Transverse colon (tissue), 4 donors: ENCODE data around the gene ANKRD2. TPM values are rescaled to one million over a fixed set of nuclear protein-coding genes. Genes with fewer than 3 reads are reported as not detected.

Source experiments
- DNase-seq: peaks from one replicate; pipeline ENCODE4 v3.0.0-alpha.2; 2019
- H3K27ac ChIP-seq, 4 donors: fragments of 200-600 bp; sonication (generic); 2 replicates each; pipeline ENCODE4 v1.5.1; 2016 to 2018; ENCODE audit warnings: inconsistent platforms in 4 of 4
- H3K27me3 ChIP-seq: fragments of 200-600 bp; sonication (generic); 2 replicates; pipeline ENCODE4 v1.5.1; 2017; ENCODE audit warnings: inconsistent platforms
- H3K36me3 ChIP-seq, 4 donors: fragments of 200-600 bp; sonication (generic); 2 replicates each; pipeline ENCODE4 v1.5.1; 2017 to 2019; ENCODE audit warnings: inconsistent platforms in 4 of 4
- H3K4me1 ChIP-seq, 4 donors: fragments of 200-600 bp; sonication (generic); 2 replicates each; pipeline ENCODE4 v1.5.1; 2017 to 2020; ENCODE audit warnings: inconsistent platforms in 4 of 4
- H3K4me3 ChIP-seq, 4 donors: fragments of 200-600 bp; sonication (generic); 1 replicate in 1 of 4; 2 replicates in 3 of 4; pipeline versions ENCODE4 v1.5.1 to v1.6.1; 2017 to 2019; ENCODE audit warnings: inconsistent platforms in 4 of 4
- H3K9me3 ChIP-seq, 2 donors: fragments of 200-600 bp; sonication (generic); 2 replicates each; pipeline ENCODE4 v1.5.1; 2017 to 2019; ENCODE audit warnings: inconsistent platforms in 2 of 2
- CTCF ChIP-seq, 5 experiments: fragments of 200-600 bp in 3 of 5; fragments of 450-650 bp in 2 of 5; sonication (generic) in 3 of 5; IDR thresholded peaks; 1 replicate in 2 of 5; 2 replicates in 3 of 5; pipeline ENCODE4 v1.5.1; 2016 to 2017; ENCODE audit warnings: antibody characterized with exemption in 5 of 5, inconsistent platforms in 3 of 5, mild to moderate bottlenecking in 2 of 5, moderate library complexity in 1 of 5
- EP300 ChIP-seq: sonication (generic); formaldehyde crosslinking; IDR thresholded peaks from one replicate; pipeline ENCODE4 v1.6.1; 2017; ENCODE audit warnings: antibody characterized with exemption, low read depth
- POLR2A ChIP-seq: fragments of 450-650 bp; IDR thresholded peaks from one replicate; pipeline ENCODE4 v1.6.1; 2016; ENCODE audit warnings: antibody characterized with exemption, mild to moderate bottlenecking, moderate library complexity
- POLR2AphosphoS5 ChIP-seq, 3 donors: sonication (generic); formaldehyde crosslinking; IDR thresholded peaks; one replicate each; pipeline ENCODE4 v1.6.1; 2016; ENCODE audit warnings: antibody characterized with exemption in 3 of 3
- WGBS, 2 donors: methylation state at CpG; one replicate each; pipeline ENCODE4 v1.1.5; 2018; ENCODE audit warnings: low coverage in 1 of 2; 5-methylcytosine and 5-hydroxymethylcytosine counted together
- in situ Hi-C, 4 donors: fragments of 200-750 bp; cut with MboI; loops; one replicate each; pipeline versions ENCODE4 v1.15.0 to v1.15.1; 2017; ENCODE audit warnings: low sequenced_read_pairs in 3 of 4, low pct_ligation_motif_present in 1 of 4, low pct_unique_long_range_greater_than_20kb in 1 of 4
- intact Hi-C: fragments of 100-400 bp; cut with DNase I; formaldehyde crosslinking; loops from one replicate; pipeline ENCODE4 v1.15.1; 2023; ENCODE audit warnings: low total_unique reads
- total RNA-seq, 4 donors: library from RNA; depleted of rRNA; stranded (reverse); fragments of >200 nt; gene quantifications; one replicate each; pipeline ENCODE4 v1.1.0, GENCODE V29; 2016

Gene ANKRD2
- total RNA-seq, 4 donors from 2014 or later, result not detected

- Histone ChIP-seq H3K27me3 (no peaks in the 10 kb centered on the region), H3K9me3 (no peaks in the 10 kb centered on the region), H3K4me1 (no peaks in the 10 kb centered on the region), H3K27ac (no peak overlapping the region), H3K4me3 (no peak overlapping the region), H3K36me3 (no peaks in the 10 kb centered on the region)
- no peak for DNase-seq
- WGBS, 2 donors, result 20 to 84% methylated on average over 1 to 14 of the region's 14 CpGs
- TF ChIP-seq POLR2A (no peak), POLR2AphosphoS5 (IDR thresholded peaks at IDR 0.05) (no peak), CTCF (IDR thresholded peaks at IDR 0.05) (no peak), EP300 (no peak)
- in situ Hi-C loops, result no loop called here
- intact Hi-C loops, result no loop called here
These were observed 42.7 kb upstream of the ANKRD2 start for GRCh38 chr10:97529685-97530465.

- in situ Hi-C loops (no loop called here), intact Hi-C loops (no loop called here)
- 80 to 88% methylated on average over 1 to 10 of the region's 10 CpGs for WGBS, 2 donors
- no peak overlapping the region for H3K4me3 ChIP-seq
- no peak for DNase-seq
- H3K36me3 ChIP-seq, result no peaks in the 10 kb centered on the region
- H3K27ac ChIP-seq, result no peak overlapping the region
- H3K27me3 ChIP-seq, result no peaks in the 10 kb centered on the region
- H3K4me1 ChIP-seq, result no peaks in the 10 kb centered on the region
- H3K9me3 ChIP-seq, result no peaks in the 10 kb centered on the region
- TF ChIP-seq POLR2A (no peak), CTCF (IDR thresholded peaks at IDR 0.05) (no peak), POLR2AphosphoS5 (IDR thresholded peaks at IDR 0.05) (no peak), EP300 (no peak)
These were observed 41.1 kb upstream of the ANKRD2 start for GRCh38 chr10:97531401-97531986.

- H3K36me3 ChIP-seq, result no peaks in the 10 kb centered on the region
- no peak overlapping the region for H3K27ac ChIP-seq
- no peaks in the 10 kb centered on the region for H3K9me3 ChIP-seq
- no peak for DNase-seq
- no peaks in the 10 kb centered on the region for H3K4me1 ChIP-seq
- WGBS, 2 donors, result 71% methylated on average over 11 of the region's 12 CpGs; no CpG with 5 or more reads in 1 of the 2 donors
- H3K4me3 ChIP-seq, result no peak overlapping the region
- no peaks in the 10 kb centered on the region for H3K27me3 ChIP-seq
- in situ Hi-C loops, result no loop called here
- intact Hi-C loops, result no loop called here
- TF ChIP-seq POLR2AphosphoS5 (IDR thresholded peaks at IDR 0.05), result no peak
- no peak for TF ChIP-seq POLR2A
- TF ChIP-seq EP300, result no peak
- TF ChIP-seq CTCF (IDR thresholded peaks at IDR 0.05), result no peak
These were observed 39.5 kb upstream of the ANKRD2 start for GRCh38 chr10:97532935-97533671.

GRCh38 chr10:97533888-97534287 lies 38.7 kb upstream of the ANKRD2 start:
- H3K27ac ChIP-seq, result no peak overlapping the region
- 89% methylated on average over 6 of the region's 6 CpGs; no CpG with 5 or more reads in 1 of the 2 donors for WGBS, 2 donors
- in situ Hi-C loops (no loop called here), intact Hi-C loops (no loop called here)
- DNase-seq, result no peak
- no peaks in the 10 kb centered on the region for H3K9me3 ChIP-seq
- no peaks in the 10 kb centered on the region for H3K36me3 ChIP-seq
- no peaks in the 10 kb centered on the region for H3K4me1 ChIP-seq
- no peak overlapping the region for H3K4me3 ChIP-seq
- TF ChIP-seq EP300 (no peak), CTCF (IDR thresholded peaks at IDR 0.05) (no peak), POLR2A (no peak)
- H3K27me3 ChIP-seq, result no peaks in the 10 kb centered on the region
